GM19395 (cell line): ENCODE measurements around the gene PMM2.
"Not testable (repeated sequence)": the region's sequence is repeated elsewhere in the genome, so short reads cannot be mapped to it uniquely, and the experiment has no call there.

Experiments used
- ATAC-seq: cut with Tn5 transposase; IDR thresholded peaks from one replicate; pipeline ENCODE4 v1.9.1; 2021; ENCODE audit warnings: mild to moderate bottlenecking, moderate library complexity; ENCODE audit not compliant: unreplicated experiment

The PMM2 gene

DNA sequence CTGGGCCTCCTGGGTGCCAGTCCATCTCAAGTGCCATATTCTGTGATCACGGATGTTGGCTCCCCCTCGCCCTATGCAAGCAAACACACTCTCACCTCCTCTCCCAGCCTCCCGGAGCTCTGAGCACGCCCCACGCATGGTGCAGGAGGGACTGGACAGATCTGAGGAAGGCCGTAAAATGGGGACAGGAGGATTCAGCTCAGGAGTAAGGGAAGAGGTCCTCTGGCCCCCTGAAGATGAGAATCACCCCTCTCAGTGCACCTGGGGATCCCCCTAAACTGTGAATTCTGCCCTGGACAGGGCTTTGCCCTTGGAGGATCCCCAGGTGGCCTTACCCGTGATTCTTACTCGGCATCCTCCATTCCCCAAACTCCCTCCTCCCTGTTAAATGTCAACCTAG, 15.8 kb upstream of the PMM2 start:
- no peak for ATAC-seq

DNA sequence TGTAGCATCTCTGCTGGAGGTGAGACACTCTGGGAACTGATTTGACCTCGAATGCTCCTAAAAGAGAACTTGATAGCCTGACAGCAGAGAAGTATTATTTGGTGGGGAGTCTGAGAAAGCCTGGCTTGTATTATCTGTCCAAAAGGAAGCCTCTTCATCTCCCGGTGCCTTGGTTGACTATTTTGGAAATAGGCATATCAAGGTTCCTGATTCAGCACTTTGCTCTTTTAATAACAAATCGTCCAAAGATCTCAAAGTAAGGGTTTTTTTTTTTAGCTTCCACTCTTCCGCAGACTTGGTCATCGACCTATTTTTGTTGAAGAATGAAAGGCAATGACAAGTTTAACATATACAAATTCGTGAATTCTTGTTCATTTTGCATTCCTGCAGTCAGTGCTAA, 15.0 kb upstream of the PMM2 start:
- no peak for ATAC-seq

DNA sequence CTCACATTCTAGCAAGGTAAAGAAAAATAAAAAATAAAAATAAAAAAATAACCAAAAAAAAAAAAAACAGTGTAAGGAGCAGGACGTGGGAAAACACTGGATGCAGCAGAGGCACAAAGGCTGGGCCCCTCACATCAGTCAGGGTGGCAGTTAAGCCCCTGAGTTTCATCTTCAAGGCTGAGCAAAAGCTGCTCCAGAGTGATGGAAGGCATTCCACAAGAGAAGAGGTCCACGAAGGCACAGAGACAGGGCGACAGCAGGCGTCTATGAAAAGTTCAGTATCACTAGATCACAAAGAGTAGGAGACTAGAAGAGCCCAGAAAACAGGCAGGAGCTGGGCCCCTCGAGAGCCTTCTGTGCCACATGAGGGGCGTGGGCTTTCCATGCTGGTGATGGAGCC, 12.2 kb upstream of the PMM2 start:
- no peak for ATAC-seq

DNA sequence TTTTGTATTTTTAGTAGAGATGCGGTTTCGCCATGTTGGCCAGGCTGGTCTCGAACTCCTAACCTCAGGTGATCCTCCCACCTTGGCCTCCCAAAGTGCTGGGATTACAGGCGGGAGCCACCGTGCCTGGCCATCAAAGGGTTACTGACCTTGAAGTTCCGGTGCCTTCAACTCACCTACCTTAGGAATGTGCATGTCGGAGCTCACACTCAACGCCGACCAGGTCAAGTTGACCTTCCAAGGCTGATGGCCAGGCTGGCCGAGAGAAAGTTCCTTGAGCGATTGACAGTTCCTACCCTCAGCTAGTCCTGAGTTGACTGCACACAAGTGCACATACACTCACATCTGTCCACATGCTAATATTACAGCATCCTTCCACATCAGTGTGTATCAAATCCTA, 11.3 kb upstream of the PMM2 start:
- ATAC-seq: not testable (repeated sequence)

DNA sequence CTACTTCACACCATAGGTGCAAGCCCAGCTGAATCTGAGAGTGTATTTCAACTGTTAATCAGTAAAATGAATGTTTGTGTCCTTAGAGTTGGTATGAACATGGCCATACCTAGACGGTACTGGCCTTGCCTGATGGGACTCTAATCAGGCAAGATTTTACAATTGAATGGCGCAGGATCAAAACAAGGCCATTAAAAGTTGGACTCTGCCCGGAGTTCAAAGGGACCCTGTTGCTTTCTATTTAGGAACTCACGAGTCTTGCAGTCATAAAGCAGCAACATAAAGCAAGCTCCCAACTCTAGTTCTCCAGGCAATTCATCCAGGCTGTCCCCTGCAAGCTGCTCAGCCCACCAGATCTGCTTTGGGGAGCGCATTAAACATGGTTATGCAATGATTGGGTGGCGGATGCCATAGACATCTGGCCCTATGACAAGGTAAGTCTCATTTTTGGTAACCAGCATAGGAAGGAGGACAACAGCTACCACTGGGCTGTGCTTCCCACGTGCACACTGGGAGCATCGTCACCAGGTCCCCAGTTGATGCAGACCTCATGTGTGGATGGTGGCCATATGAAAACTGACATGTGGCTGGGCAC, 9.0 kb upstream of the PMM2 start:
- no peak for ATAC-seq

DNA sequence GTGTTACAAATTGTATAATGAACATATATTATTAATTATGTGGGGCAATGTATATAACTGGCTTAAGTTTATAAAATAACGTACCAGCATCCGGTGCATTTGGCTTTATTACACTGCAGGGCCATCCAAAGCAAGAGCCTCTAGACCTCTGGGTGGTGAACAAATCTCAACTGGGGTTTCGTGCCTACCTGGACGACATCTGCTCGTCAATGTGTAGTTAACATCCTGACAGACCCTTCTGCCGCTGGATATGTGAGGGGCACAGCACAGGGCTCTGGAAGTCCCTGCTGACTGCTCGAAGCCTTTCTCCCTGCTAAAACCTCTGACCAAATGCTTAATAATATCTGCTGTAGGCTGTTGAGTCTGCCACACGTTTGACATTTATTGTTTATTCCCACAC, 2.5 kb upstream of the PMM2 start:
- no peak for ATAC-seq

DNA sequence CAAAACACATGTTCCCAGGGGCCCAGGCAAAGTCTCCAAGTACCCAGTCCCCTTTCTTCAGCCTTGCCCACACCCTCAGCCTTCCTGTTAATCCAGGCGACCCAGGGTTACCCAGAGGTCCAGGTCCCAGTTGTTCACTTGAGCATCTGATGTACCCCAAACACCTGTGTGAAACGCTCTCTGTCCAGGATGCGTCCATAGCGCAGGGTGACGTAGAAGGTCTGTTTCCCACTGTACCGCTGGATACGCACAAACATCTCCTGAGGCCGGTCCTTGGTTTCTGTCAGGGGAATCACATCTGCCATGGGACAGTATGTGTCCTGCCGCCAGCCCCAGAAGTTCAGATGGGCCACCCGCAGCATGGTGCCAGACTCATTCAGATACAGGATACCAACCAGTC, 1.8 kb upstream of the PMM2 start:
- ATAC-seq: no peak

DNA sequence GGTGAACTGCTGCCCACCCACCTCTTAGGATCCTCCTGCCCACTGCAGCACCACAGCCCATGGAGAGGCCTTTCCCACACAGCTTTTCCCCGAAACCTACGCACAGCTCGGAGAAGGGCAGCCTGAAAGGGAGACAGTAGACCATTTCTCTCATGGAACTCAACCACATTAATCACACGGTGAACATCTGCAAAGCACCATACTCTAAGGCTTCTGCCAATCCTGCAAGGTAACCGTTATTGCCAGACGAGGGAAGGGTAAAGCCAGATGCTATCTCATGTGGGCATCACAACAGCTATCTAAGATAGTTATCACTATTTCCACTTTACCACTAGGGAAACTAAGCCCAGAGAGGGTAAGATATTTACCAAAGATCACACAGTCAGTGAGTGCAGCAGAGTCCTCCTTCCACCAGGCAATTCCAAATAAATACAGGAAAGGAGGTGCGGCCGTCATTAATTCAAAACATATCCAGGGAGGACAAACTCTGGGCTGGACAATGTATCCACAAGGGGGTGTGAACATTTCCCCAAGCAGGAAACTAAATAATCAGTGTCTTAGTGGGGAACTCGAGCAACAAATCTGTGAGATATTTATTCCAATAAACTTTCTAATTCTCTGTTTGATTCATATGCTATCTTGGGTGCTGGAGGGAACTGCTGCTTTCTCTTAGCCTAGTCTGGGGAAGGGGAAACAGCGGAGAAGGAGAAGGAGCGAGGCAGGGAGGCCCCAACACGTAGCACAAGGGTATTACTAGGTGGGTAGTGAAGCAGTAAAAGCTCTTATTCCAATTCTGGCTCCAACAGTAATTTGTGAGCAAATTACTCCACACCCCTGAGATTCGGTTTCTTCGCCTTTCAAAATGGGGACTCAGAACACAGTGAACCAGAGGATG, 923 bp upstream of the PMM2 start:
- peak; percentile 3 for ATAC-seq

DNA sequence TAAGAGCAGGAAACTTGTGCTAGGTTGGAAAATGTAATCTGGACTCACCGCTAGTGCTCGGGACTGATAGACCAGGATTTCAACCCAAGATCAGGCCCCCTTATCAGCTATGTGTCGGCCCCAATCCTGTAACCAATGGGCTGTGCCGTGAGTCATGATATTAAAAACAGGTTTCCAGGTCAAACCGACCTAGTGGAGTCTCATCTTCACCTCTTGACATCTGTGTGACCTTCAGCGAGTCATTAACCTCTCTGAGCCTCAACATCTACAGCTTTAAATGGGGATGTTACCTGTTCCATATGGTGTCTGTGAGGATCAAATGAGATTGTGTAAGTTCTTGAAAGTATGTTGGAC, 512 bp downstream of the PMM2 start:
- ATAC-seq: peak; percentile 11

DNA sequence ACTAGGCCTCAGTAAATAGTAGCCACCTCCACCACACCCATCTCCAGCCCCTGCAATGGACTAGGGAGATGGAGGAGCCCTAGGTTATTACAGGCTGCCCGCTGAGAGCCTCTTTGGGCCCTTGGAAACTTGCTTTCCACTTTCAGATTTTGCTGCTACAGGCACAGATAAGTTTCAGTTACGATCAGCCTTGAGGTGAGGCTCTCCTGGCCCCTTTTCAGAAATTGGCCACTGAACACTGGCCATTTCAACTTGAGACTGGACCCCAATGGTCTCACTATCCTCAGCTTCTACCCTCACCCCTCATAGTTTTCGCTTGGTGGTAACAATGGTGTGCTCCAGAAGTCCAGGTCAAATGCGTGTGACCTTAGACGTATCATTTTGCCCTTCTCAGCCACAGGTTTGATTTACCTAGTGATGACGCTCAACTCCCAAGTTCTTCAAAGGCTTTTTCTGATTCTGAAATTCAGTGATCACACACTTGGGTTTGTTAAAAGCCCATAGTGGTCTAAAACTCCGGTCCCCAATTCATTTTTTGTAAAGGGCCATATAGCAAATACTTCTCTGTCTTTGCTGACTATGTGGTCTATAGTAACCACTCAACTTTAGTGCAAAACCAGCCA, 1.0 kb downstream of the PMM2 start:
- ATAC-seq: no peak

DNA sequence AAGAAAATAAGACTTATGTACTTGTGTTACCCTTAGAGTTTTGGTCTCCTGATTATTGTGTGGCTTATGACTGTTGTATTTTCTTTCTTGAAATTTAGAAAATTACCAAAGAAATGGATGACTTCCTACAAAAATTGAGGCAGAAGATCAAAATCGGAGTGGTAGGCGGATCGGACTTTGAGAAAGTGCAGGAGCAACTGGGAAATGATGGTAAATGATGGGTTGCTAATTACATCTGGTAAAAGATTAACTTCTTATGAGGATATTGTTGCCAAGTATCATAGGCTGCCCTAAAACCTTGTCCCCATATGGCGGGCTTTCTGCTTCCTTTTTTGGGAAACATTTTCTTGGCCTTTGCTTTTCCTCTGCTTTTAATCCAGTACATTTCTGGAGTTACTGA, 4.1 kb downstream of the PMM2 start:
- ATAC-seq: no peak

DNA sequence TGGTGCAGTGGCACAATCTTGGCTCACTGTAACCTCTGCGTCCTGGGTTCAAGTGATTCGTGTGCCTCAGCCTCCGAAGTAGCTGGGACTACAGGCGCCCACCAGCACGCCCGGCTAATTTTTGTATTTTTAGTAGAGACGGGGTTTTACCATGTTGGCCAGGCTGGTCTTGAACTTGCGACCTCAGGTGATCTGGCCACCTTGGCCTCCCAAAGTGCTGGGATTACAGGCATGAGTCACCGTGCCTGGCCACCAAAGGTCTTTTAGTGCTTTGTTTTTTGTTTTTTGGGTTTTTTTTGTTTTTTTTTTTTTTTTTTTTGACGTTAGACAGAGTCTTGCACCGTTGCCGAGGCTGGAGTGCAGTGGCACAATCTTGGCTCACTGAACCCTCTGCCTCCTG, 6.1 kb downstream of the PMM2 start:
- ATAC-seq: not testable (repeated sequence)

DNA sequence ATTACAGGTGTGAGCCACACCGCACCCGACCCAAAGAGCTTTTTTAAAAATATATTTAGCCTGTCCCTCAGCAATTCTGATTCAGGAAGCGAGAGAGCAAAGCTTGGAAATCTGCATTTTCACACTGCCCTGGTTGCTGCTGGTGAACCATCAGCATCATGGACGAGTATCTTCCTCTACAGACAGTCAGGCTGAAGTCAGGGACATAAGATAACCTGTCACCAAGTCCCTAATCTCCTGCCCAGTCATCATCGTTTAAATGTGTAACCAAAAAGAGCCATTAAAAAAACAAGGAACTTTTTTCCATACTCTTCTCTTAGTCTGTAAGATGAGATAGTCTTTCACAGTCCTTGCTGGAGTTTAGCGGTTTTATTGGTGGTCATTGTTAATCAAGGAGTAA, 6.7 kb downstream of the PMM2 start:
- ATAC-seq: no peak

DNA sequence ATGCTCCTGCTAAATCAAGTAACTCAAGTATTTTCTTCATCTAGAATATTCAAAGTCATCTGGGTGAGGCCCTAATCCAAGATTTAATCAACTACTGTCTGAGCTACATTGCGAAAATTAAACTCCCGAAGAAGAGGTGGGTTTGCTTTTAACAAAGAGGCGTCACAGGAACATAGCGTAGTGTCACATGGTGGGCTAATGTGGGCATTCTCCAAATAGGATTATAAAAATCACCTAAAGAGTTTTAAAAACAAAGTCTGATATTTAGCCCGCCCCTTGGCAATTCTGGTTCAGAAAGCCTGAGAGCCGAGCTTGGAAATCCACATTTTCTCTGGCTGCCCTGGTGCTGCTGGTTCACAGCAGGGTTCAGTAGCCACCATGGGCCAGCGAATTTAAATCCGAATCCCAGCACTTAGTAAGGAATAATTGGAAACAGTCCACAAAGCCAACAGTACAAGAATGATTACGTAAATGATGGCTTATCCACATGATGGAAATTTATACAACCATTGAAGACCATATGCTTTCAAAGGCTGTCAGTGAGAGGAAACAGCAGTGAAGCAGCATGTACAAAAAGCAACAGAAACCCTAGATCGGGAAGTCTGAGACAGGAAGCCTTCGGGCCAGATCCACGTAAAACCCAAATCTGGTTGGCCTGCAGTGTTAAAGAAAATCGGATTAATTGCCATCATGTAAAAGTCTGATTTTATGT, 8.8 kb downstream of the PMM2 start:
- ATAC-seq: no peak

DNA sequence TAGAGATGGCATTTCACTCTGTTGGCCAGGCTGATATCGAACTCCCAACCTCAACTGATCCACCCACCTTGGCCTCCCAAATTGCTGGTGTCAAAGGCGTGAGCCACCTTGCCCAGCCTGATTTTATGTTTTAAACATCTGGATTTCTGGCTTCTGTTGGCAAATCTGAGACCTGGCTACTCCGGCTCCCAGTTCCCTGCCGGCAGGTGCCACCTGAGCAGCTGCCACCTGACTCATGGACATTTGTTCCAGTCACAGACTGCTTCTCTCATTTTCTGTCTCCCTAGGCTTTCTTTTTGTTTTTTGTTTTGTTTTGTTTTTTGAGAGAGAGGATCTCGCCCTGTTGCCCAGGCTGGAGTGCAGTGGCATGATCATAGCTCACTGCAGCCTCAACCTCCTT, 9.6 kb downstream of the PMM2 start:
- ATAC-seq: no peak

DNA sequence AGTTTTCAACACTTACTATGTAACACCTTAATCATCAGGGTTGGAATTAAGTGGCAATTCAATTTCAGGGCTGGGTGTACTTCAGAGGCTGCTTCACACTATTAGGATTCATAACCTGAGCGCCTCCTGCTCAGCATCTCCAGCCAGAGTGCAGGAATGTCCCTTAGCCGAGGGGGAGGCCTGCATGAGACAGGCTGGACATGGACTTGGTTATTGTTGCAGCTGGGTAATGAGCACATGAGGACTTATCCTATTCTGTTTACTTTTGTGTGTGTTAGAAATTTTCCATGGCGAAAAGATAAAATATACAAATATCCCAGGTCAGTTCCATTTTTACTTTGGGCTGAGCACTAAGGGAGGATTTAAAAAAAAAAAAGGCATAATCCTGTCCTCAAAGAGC, 10.4 kb downstream of the PMM2 start:
- no peak for ATAC-seq

DNA sequence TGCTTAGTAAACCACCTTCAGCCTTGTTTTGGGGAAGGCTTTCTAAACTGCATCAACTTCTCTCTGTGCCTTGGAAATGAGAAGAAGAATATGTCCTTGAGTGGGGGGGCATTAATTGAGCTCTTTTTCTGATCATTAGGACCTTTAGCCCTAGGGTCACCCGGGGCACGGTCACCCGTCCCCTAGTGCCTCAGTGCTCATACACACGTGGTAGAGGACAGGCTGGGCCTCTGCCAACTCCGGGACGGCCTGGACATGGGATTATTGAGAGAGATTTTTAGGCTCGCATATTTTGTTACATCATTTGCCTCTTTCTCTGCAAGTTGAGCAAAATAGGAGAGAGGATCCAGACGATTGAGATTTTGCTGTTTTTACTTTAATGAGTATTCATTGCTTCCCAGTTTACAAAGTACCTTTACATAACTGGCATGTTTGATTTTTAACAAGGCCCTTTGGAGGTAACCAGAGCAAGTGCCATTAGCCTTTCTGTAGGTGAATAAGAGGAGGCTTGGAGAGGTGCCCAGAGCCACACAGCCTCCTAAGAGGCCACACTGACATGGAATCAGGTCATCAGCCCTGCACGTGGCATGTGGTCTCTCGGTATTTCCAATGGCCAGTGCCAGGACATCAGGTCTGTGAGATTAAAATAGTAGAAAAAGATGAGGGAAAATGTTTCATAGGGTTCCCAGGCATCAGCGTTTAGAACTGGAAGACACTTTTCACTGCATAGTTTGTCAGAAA, 11.1 kb downstream of the PMM2 start:
- no peak for ATAC-seq

DNA sequence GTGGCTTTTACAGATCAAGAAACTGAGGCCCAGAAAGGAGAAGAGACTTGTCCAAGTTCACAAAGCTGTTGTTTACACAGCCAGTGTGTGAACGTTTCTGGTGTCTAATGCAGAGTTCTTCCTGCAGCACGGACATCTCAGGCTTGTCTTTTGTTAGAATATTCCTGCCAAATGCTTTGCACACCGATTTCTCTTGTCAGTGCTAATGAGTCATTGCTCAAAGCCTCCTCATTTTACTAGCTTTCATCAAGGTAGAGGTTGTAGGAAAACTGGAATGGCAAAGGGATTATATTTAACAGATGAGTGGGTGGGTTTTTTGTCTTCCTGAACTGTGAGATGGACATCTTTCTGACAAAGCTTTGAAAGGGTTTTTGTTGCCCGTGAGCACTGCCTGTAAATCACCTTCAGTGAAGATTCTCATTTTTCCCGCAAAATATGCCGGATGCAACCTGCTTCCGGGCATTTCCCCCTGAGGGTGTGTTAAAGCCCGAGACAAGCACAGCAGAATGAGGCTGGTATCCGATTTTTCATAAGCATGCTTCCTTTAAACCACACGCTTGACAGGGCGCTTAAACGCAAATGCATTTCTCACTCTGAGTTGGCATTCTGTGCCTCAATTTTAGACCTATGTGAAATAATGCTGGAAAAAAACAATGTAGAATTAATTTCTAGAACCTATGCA, 14.7 kb downstream of the PMM2 start:
- no peak for ATAC-seq

DNA sequence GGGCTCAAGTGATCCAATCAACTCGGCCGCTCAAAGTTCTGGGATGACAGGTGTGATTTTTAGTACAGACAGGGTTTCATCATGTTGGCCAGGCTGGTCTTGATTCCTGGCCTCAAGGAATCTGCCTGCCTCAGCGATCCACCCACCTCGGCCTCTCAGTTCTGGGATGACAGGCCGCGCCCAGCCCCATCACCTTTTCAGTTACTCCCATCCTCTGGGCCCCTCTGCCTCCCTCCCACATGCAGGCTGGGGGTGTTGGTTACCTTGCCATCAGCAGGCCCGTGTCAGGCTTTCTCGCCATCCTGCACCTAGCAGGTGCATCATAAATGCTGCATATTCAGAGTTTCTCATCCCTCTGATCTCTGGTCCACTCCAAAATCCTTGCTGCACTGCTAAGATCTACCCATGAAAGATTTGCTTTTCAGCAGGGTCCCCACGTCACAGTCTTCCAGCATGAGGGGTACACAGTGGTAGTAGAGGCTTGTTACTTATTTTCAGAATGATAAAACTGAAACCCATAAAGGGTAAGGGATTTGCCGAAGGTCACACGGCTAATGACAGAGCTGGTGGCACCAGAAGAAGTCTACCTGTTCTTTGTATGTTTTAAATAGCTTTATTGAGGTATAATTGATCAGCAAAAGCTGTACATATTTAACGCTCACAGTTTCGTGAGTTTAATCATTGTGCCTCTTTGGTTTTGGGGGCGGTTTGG, 16.6 kb downstream of the PMM2 start:
- no peak for ATAC-seq
